GM12872 (cell line): Measurements from ENCODE around the gene MMS22L.

Experiments
- TF ChIP-seq, protein P1 (sequence below): IDR thresholded peaks from 3 replicates; pipeline ENCODE4 v1.5.1; 2011; ENCODE audit warnings: low read depth, mild to moderate bottlenecking, low read length, moderate library complexity; ENCODE audit not compliant: insufficient read depth

Gene MMS22L

DNA sequence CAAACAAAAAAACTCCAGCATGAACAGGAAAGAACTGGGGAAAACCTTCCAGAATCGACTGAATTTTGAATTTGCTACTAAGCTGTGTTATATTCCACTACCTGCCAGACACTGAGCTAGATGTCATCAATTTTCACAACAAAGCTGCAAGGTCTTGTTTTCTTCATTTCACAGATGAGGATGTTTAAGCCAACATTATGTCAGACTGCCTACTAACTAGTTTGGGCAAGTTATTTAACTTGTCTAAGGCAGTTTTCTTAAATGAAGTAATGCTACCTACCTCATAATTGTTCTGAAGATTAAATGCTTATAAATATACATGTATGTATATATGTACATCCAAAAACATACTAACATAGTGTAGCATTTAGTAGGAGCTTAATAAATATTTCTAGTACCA lies 144.4 kb downstream of the MMS22L start:
- TF ChIP-seq, protein P1, sequence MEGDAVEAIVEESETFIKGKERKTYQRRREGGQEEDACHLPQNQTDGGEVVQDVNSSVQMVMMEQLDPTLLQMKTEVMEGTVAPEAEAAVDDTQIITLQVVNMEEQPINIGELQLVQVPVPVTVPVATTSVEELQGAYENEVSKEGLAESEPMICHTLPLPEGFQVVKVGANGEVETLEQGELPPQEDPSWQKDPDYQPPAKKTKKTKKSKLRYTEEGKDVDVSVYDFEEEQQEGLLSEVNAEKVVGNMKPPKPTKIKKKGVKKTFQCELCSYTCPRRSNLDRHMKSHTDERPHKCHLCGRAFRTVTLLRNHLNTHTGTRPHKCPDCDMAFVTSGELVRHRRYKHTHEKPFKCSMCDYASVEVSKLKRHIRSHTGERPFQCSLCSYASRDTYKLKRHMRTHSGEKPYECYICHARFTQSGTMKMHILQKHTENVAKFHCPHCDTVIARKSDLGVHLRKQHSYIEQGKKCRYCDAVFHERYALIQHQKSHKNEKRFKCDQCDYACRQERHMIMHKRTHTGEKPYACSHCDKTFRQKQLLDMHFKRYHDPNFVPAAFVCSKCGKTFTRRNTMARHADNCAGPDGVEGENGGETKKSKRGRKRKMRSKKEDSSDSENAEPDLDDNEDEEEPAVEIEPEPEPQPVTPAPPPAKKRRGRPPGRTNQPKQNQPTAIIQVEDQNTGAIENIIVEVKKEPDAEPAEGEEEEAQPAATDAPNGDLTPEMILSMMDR: no peak

DNA sequence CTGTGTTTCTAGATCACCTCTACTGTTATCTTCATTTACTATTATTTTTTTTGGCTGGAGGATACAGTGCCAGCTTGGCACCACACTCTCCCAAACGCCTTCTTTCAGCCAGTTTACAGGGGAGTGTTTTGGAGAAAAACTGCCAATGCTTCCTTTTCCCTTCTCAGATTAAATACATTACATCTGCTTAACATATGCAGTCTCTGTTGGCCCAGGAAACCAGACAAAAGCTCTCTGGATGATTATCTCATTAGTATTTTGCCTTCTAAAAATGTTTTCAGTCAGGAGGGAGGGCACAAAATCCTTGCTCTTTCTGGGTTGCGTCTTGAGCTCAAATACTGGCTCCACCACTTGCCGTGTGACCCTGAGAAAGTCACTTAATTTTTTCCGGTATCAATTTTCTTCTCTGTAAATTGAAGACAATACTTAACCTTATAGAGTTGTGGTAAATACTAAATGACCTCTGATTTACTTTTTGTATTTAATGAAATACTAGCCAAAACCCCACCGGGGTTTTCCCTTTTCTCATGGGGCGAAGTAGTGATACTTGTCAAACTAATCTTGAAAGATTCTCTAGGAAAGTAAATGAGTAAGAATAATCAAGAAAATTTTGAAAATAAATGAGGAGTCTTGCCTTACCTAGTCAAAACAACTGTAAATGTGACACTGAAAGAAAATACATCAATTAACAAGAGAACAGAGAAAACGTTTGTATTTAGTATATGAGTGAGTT lies 146.2 kb downstream of the MMS22L start:
- TF ChIP-seq, protein P1: no peak

DNA sequence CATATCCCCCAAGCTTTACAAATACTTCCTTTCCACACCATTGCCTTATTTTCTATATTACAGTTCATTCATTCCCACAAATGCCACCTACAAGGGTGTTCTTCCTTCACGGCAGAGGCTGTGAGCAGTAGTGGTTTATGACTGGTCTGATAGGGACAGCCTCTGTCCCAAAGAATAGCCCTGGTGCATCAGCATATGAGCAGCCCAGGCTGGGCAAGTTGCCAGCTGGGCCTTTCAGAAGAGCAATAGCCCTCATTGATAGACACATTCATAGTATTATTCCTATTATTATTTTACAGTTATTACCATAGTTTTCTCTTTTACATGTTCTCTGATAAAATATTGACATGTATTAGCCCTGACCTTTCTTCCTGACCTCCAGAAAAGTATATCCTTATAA lies 149.9 kb downstream of the MMS22L start:
- TF ChIP-seq, protein P1: no peak

DNA sequence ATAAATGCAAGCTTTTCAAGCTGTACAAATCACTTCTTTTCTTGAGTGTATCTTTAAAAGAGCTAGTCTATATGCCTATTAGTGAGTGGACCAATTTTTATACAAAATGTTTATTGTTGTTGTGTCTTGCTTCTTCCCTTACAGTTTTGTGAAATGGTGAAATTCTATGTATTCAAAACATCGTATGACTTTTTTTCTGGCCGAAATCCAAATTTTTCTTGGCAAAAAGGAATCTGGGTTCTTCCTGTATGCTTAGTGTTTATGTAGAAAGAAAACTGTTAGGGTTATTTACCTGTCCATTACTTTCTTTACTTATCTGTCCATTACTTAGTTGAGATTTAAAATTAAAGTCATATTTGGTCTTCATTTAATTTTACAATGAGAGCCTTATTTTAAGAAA lies 153.9 kb downstream of the MMS22L start:
- TF ChIP-seq, protein P1: no peak

DNA sequence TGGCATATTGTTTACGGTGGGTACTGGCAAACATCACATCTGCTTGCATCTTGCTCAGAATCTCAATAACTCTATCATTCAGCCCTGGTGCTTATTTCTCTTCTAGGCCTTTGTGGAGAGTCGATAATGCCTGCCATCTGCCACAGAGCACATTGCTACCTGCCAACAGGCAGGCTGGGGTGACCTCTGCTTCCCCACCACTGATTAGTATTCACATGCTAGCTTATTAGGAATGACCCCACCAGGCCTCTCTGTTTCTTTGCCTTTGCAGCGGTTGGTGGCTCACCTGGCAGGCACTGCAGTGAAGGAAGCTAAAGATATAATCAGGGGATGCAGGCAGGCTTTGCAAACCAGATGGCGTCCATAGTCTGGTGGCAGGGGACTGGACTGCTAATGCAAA lies 154.5 kb downstream of the MMS22L start:
- TF ChIP-seq, protein P1: no peak

DNA sequence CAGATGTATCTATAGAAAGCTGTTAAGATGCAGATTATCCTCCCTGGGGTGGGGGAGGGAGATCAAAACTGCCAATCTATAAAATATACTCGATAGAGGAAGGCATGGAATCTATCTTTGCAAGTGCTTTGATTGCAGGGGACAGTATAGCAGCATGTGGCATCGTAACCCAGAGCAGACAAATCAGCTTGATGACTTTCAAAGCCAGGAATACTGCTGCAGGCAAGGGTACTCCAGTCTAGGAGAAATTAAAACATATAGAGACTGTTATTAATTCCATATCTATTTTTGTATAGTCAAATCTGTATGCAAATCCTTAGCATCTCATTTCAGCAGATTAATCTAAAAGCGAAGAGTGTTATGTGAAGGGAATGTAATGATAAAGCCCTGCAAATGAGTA lies 159.4 kb downstream of the MMS22L start:
- TF ChIP-seq, protein P1: no peak

DNA sequence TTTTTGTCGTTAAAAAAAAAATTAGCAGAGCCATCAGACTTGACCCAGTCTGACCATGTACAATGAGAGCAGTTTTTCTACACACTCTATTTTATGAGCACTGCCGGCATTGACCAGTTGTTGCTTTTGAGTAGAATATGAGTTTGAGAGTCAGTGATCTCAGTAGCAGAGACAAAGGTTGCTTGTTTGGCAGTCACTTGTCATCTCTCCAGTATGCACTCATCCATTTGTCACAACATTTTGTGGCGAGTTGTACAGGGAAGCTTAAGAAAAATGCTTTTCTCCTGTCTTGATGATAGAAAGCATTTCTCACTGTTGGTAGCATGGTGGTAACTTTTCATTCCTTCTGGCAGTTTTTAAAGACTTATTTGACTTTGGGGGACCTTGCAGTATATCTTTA lies 159.9 kb downstream of the MMS22L start:
- TF ChIP-seq, protein P1: no peak
